HL-60 (cell line): ENCODE results near the gene MCUB.

Source experiments
- DNase-seq, 2 experiments: peaks; one replicate each; pipeline ENCODE4 v3.0.0-alpha.2; 2010 to 2020; ENCODE audit warnings: low read depth in 1 of 2, low spot score in 1 of 2
- H3K27ac ChIP-seq: fragments of 250-450 bp; sonication (Bioruptor Pico); replicated peaks from 2 replicates; pipeline ENCODE4 v1.5.1; 2020; ENCODE audit warnings: mild to moderate bottlenecking, moderate library complexity
- H3K27me3 ChIP-seq: fragments of 250-450 bp; sonication (Bioruptor Pico); 2 replicates; pipeline ENCODE4 v1.5.1; 2021; ENCODE audit warnings: mild to moderate bottlenecking, moderate library complexity; ENCODE audit not compliant: insufficient read depth, poor library complexity, severe bottlenecking
- H3K4me3 ChIP-seq: replicated peaks from 2 replicates; pipeline ENCODE4 v1.5.1; 2011; ENCODE audit warnings: mild to moderate bottlenecking, control low read depth, low read length; ENCODE audit not compliant: insufficient read depth
- CTCF ChIP-seq: IDR thresholded peaks from one replicate; pipeline ENCODE4 v1.5.1; 2011; ENCODE audit warnings: low read length, control low read depth, inconsistent platforms; ENCODE audit not compliant: insufficient read depth
- GABPA ChIP-seq: IDR thresholded peaks from 2 replicates; pipeline ENCODE4 v1.6.1; 2012; ENCODE audit warnings: low read depth
- POLR2AphosphoS5 ChIP-seq: IDR thresholded peaks from 2 replicates; pipeline ENCODE4 v1.6.1; 2012; ENCODE audit warnings: low read depth
- SPI1 ChIP-seq: IDR thresholded peaks from 2 replicates; pipeline ENCODE4 v1.6.1; 2012; ENCODE audit warnings: low read depth, mild to moderate bottlenecking, borderline replicate concordance
- TF ChIP-seq, protein P1 (sequence below): IDR thresholded peaks from 2 replicates; pipeline ENCODE4 v1.6.1; 2012; ENCODE audit warnings: low read depth; ENCODE audit not compliant: insufficient replicate concordance

Gene MCUB

GRCh38 chr4:109640644-109641043, 80.6 kb downstream of the MCUB start:
- H3K27ac ChIP-seq, result no peak overlapping the region
- H3K27me3 ChIP-seq, result no peaks in the 10 kb centered on the region
- no peak overlapping the region for H3K4me3 ChIP-seq
- DNase-seq, result no peak
- no peak for TF ChIP-seq SPI1
- TF ChIP-seq CTCF, result no peak
- no peak for TF ChIP-seq GABPA
- TF ChIP-seq POLR2AphosphoS5, result no peak
- TF ChIP-seq, protein P1, sequence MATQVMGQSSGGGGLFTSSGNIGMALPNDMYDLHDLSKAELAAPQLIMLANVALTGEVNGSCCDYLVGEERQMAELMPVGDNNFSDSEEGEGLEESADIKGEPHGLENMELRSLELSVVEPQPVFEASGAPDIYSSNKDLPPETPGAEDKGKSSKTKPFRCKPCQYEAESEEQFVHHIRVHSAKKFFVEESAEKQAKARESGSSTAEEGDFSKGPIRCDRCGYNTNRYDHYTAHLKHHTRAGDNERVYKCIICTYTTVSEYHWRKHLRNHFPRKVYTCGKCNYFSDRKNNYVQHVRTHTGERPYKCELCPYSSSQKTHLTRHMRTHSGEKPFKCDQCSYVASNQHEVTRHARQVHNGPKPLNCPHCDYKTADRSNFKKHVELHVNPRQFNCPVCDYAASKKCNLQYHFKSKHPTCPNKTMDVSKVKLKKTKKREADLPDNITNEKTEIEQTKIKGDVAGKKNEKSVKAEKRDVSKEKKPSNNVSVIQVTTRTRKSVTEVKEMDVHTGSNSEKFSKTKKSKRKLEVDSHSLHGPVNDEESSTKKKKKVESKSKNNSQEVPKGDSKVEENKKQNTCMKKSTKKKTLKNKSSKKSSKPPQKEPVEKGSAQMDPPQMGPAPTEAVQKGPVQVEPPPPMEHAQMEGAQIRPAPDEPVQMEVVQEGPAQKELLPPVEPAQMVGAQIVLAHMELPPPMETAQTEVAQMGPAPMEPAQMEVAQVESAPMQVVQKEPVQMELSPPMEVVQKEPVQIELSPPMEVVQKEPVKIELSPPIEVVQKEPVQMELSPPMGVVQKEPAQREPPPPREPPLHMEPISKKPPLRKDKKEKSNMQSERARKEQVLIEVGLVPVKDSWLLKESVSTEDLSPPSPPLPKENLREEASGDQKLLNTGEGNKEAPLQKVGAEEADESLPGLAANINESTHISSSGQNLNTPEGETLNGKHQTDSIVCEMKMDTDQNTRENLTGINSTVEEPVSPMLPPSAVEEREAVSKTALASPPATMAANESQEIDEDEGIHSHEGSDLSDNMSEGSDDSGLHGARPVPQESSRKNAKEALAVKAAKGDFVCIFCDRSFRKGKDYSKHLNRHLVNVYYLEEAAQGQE, result no peak

GRCh38 chr4:109645874-109646710, 86.0 kb downstream of the MCUB start:
- Histone ChIP-seq H3K27ac (no peak overlapping the region), H3K27me3 (peaks cover 2% of the 10 kb centered on the region), H3K4me3 (no peak overlapping the region)
- no peak for DNase-seq
- no peak for TF ChIP-seq SPI1
- TF ChIP-seq POLR2AphosphoS5, result no peak
- TF ChIP-seq, protein P1, result no peak
- TF ChIP-seq GABPA, result no peak
- no peak for TF ChIP-seq CTCF

DNA sequence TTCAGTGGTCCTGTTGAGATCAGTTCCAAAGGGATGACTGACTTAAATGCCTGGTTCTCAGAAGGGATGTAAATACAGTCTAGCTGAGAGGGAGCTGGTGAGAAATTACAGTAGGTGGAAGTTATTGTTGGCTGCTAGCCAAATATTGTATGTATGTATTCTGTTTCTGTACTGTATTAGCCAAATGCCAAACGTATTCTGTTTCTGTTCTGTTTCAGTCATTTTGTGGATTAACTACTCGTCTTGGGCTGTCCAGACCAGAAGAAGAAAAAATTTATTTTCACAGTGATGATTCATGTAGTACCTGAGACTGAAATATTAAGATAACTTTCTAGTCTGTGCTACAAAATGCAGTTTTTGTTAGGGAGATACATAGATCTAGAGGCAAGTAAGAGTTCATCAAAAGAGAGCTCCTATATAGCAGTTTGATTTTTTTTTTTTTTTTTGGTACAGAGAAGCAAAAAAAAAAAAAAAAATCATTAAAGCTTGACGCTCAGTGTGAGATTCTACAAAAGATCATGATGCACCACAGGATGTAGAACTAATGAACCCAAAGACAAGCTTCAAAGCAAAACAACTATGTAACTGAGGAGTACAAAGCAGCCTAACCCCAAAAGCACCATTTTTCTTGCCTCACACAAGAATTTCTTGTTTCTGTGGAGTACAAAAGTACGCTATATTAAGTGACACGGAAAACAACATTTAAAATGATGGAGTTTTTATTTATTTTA, 88.4 kb downstream of the MCUB start:
- Histone ChIP-seq H3K4me3 (no peak overlapping the region), H3K27ac (no peak overlapping the region), H3K27me3 (peaks cover 2% of the 10 kb centered on the region)
- no peak for TF ChIP-seq SPI1
- TF ChIP-seq, protein P1, result no peak
- TF ChIP-seq POLR2AphosphoS5, result no peak
- TF ChIP-seq CTCF, result no peak
- TF ChIP-seq GABPA, result no peak
- no peak for DNase-seq
